Measurements from ENCODE around the gene NCOA3.

- TF ChIP-seq POLR2A (IDR thresholded peaks at IDR 0.05) = no peak
- no peak for TF ChIP-seq CTCF (IDR thresholded peaks at IDR 0.05)
Observed at GRCh38 chr20:47561180-47561579, 59.5 kb downstream of the NCOA3 start.
